Naive thymus-derived CD4-positive, alpha-beta T cell (primary cell): ENCODE measurements around the gene NACC2. TPM values are rescaled to one million over a fixed set of nuclear protein-coding genes. Genes with fewer than 3 reads are reported as not detected.

Experiments
- ATAC-seq: fragments of 150-1000 bp; cut with Tn5 transposase; 2 replicates; pipeline ENCODE4 v1.10.0; 2021; ENCODE audit warnings: mild to moderate bottlenecking, moderate library complexity
- CTCF ChIA-PET: fragments of 350-600 bp; sonication (Branson Sonifier 250); formaldehyde crosslinking; loops from one replicate; lab custom pipeline; 2021; ENCODE audit warnings: antibody characterized with exemption; lab: Charles Lee
- POLR2A ChIA-PET: fragments of 350-600 bp; sonication (Branson Sonifier 250); formaldehyde crosslinking; loops from one replicate; lab custom pipeline; 2021; ENCODE audit warnings: antibody characterized with exemption, inconsistent platforms; lab: Charles Lee
- DNase-seq, 9 donors: peaks; one replicate each; pipeline versions ENCODE4 v3.0.0 to v3.0.0-alpha.2; 2020 to 2022; ENCODE audit warnings: mixed read lengths in 1 of 9
- H3K27ac ChIP-seq: one replicate; pipeline ENCODE4 v1.7.0; 2013; ENCODE audit warnings: mild to moderate bottlenecking, low read depth, low read length, moderate library complexity
- H3K27me3 ChIP-seq, 2 donors: one replicate each; pipeline ENCODE4 v1.7.0; 2013; ENCODE audit warnings: low read length in 2 of 2, mild to moderate bottlenecking in 2 of 2, moderate library complexity in 2 of 2; ENCODE audit not compliant: control insufficient read depth in 2 of 2, insufficient read depth in 2 of 2
- H3K36me3 ChIP-seq, 3 experiments: 1 replicate in 2 of 3; 2 replicates in 1 of 3; pipeline ENCODE4 v1.7.0; 2013; ENCODE audit warnings: low read length in 3 of 3, mild to moderate bottlenecking in 3 of 3, moderate library complexity in 1 of 3; ENCODE audit not compliant: insufficient read depth in 3 of 3, control insufficient read depth in 2 of 3
- H3K4me1 ChIP-seq, 2 donors: one replicate each; pipeline ENCODE4 v1.7.0; 2013; ENCODE audit warnings: low read length in 2 of 2, mild to moderate bottlenecking in 2 of 2, moderate library complexity in 1 of 2; ENCODE audit not compliant: control insufficient read depth in 2 of 2, insufficient read depth in 2 of 2
- H3K4me3 ChIP-seq: 2 replicates; pipeline ENCODE4 v1.7.0; 2013; ENCODE audit warnings: mild to moderate bottlenecking, low read length
- H3K9me3 ChIP-seq, 3 experiments: 1 replicate in 2 of 3; 2 replicates in 1 of 3; pipeline ENCODE4 v1.7.0; 2013; ENCODE audit warnings: low read length in 3 of 3; ENCODE audit not compliant: control insufficient read depth in 2 of 3
- H3K27ac Mint-ChIP-seq, 9 donors: one replicate each; pipeline ENCODE4 v1.8.0; 2020 to 2022; ENCODE audit warnings: mixed read lengths in 9 of 9, mild to moderate bottlenecking in 8 of 9, moderate library complexity in 5 of 9, inconsistent platforms in 2 of 9
- H3K27me3 Mint-ChIP-seq, 5 donors: one replicate each; pipeline ENCODE4 v1.8.0; 2021 to 2022; ENCODE audit warnings: mixed read lengths in 5 of 5, mild to moderate bottlenecking in 1 of 5
- H3K36me3 Mint-ChIP-seq, 5 donors: one replicate each; pipeline ENCODE4 v1.8.0; 2020 to 2022; ENCODE audit warnings: mixed read lengths in 5 of 5, mild to moderate bottlenecking in 3 of 5, inconsistent platforms in 1 of 5
- H3K4me1 Mint-ChIP-seq, 7 donors: one replicate each; pipeline ENCODE4 v1.8.0; 2020 to 2022; ENCODE audit warnings: mixed read lengths in 7 of 7, mild to moderate bottlenecking in 3 of 7, inconsistent platforms in 1 of 7
- H3K4me3 Mint-ChIP-seq, 10 donors: one replicate each; pipeline ENCODE4 v1.8.0; 2020 to 2022; ENCODE audit warnings: mild to moderate bottlenecking in 10 of 10, mixed read lengths in 10 of 10, moderate library complexity in 6 of 10, inconsistent platforms in 2 of 10
- H3K9me3 Mint-ChIP-seq, 11 donors: one replicate each; pipeline ENCODE4 v1.8.0; 2020 to 2022; ENCODE audit warnings: mixed read lengths in 11 of 11, mild to moderate bottlenecking in 4 of 11, inconsistent platforms in 1 of 11, moderate library complexity in 1 of 11
- intact Hi-C, 2 donors: fragments of 100-400 bp; cut with micrococcal nuclease; formaldehyde crosslinking; loops; one replicate each; pipeline ENCODE4 v1.15.1; 2023
- polyA plus RNA-seq, 2 donors: library from polyadenylated mRNA; unstranded; fragments of 300-500 nt; fragmentation: Illumina TruSeq; gene quantifications; one replicate each; pipeline ENCODE4 v1.2.3, GENCODE V29; 2021
- total RNA-seq, 6 experiments: library from RNA in 5 of 6; stranded (reverse) in 5 of 6; gene quantifications; 1 replicate in 5 of 6; 2 replicates in 1 of 6; pipeline ENCODE4 v1.2.3 and lab custom pipeline; 2021 to 2026

NACC2 gene
- total and polyA plus RNA-seq, 7 experiments from 2014 or later: 0.92 to 17.7 (median 7.5) TPM

- Mint-ChIP-seq H3K27me3 (peaks cover 0 to 18% (median 2%) of the 10 kb centered on the region in 5 donors), H3K27ac (no peak overlapping the region), H3K4me3 (no peak overlapping the region), H3K4me1 (no peaks in the 10 kb centered on the region), H3K9me3 (no peaks in the 10 kb centered on the region), H3K36me3 (no peaks in the 10 kb centered on the region)
- H3K36me3 ChIP-seq: no peaks in the 10 kb centered on the region
- no peaks in the 10 kb centered on the region for H3K4me1 ChIP-seq
- no peak for DNase-seq
- H3K27ac ChIP-seq: no peak overlapping the region
- ChIA-PET POLR2A (no interaction called here), CTCF (no interaction called here)
- no peak overlapping the region for H3K4me3 ChIP-seq
- no peak for ATAC-seq
- no peaks in the 10 kb centered on the region for H3K27me3 ChIP-seq
- intact Hi-C loops: no loop called here
- H3K9me3 ChIP-seq: no peaks in the 10 kb centered on the region
These were observed 45.9 kb upstream of the NACC2 start for GRCh38 chr9:136140966-136141365.

GRCh38 chr9:136140046-136140445, 45.0 kb upstream of the NACC2 start:
- Histone ChIP-seq H3K27me3 (no peaks in the 10 kb centered on the region), H3K4me1 (no peaks in the 10 kb centered on the region), H3K4me3 (no peak overlapping the region), H3K27ac (no peak overlapping the region), H3K36me3 (no peaks in the 10 kb centered on the region), H3K9me3 (no peaks in the 10 kb centered on the region)
- H3K4me1 Mint-ChIP-seq: no peaks in the 10 kb centered on the region
- ChIA-PET POLR2A (interaction anchor here (0.7 kb wide), 1 partner anchor 554 kb away, joined by 4 read pairs; no protein-coding TSS in a partner anchor), CTCF (interaction anchor here (0.6 to 1.2 kb wide), 4 partner anchors 28 to 1123 kb away, joined by 3 read pairs; no protein-coding TSS in a partner anchor)
- no peak for DNase-seq
- intact Hi-C loops: no loop called here
- ATAC-seq: no peak
- H3K36me3 Mint-ChIP-seq: no peaks in the 10 kb centered on the region
- no peaks in the 10 kb centered on the region for H3K9me3 Mint-ChIP-seq
- H3K4me3 Mint-ChIP-seq: no peak overlapping the region
- peaks cover 0 to 20% (median 5%) of the 10 kb centered on the region in 5 donors for H3K27me3 Mint-ChIP-seq
- H3K27ac Mint-ChIP-seq: no peak overlapping the region

DNA sequence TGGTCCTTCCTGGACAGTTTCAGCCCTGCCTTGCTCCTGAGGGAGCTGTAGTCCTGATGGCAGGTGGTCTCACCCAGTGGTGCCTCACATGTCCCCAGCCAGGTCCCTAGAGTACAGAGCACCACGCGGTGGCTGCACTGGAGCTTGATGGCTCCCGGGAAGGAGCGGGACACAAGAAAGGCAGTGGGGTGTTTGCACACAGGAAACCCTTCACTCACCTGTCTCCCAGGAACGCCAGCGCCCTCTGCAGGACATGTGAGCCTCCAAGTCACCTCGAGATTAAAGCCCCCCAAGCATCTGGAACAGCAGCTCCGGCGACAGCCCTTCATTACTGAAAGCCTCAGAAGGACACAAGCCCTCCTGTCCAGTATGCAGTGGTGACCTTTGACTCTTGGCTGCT, 43.5 kb upstream of the NACC2 start:
- peaks cover 8 to 30% (median 14%) of the 10 kb centered on the region in 5 donors for H3K27me3 Mint-ChIP-seq
- H3K27me3 ChIP-seq: peaks cover 0 to 3% of the 10 kb centered on the region in 2 donors
- no peak for ATAC-seq
- H3K4me1 Mint-ChIP-seq: peaks cover 0 to 8% (median 6%) of the 10 kb centered on the region in 7 donors
- intact Hi-C loops: loop anchor here in 1 of 2 donors (1.0 kb wide), 1 partner anchor 49 kb away; no protein-coding TSS in a partner anchor
- no peak overlapping the region for H3K27ac Mint-ChIP-seq
- no peaks in the 10 kb centered on the region for H3K9me3 Mint-ChIP-seq
- H3K36me3 Mint-ChIP-seq: no peaks in the 10 kb centered on the region
- no peaks in the 10 kb centered on the region for H3K36me3 ChIP-seq
- ChIA-PET POLR2A (no interaction called here), CTCF (interaction anchor here (1.1 to 1.2 kb wide), 2 partner anchors 26 to 49 kb away, joined by 3 read pairs; no protein-coding TSS in a partner anchor)
- H3K4me3 Mint-ChIP-seq: no peak overlapping the region
- H3K27ac ChIP-seq: no peak overlapping the region
- H3K4me1 ChIP-seq: peaks cover 0 to 1% of the 10 kb centered on the region in 2 donors
- peak in 3 of 9 donors; percentile 23 to 27 (median 25) for DNase-seq
- no peaks in the 10 kb centered on the region for H3K9me3 ChIP-seq
- no peak overlapping the region for H3K4me3 ChIP-seq

DNA sequence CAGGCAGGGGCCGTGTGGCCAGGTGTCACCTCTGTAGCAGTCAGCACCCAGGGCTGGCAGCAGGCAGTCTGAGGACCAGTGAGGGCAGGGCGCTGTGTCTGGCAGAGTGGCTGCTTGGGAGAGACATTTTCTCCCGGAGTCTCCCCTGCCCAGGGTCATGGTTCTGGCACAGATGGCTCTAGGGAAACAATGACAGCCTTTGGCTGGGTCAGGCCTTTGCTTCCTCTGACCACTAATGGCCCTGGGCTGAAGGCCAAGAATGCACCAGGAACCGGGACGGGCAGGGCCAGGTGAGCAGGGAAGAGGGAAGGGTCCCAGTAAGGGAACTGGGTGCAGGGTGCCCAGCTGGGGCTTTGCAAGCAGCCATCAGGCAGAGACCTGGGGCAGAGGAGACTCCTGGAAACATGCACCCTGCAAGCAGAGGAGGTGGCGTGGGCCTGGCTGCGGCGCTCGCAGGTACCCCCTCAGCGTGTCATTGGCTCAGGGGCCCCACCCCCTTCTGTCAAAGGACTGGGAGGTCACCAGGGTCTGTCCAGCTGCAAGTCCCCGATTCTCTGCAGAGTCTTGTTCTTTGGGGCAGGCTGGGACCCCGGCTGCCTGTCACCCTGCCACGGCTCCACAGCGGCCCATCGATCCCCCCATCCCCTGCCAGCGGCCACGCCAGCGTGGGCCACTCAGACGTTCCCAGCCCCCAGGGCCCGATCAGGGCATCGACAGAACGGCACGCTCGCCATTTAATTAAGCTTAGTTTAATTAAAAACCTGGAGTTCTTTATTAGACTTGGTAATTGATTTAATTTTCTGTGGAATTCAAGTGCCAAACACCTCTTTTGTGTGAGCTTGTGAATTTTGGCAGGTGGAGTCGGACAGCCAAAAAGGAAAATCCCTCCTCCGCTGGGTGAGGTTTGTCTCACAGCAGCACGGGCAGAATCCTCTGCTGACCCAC, 42.5 kb upstream of the NACC2 start:
- no peak overlapping the region for H3K27ac ChIP-seq
- intact Hi-C loops: loop anchor here in 1 of 2 donors (1.0 kb wide), 1 partner anchor 48 kb away; no protein-coding TSS in a partner anchor
- no peak overlapping the region for H3K27ac Mint-ChIP-seq
- H3K4me1 Mint-ChIP-seq: peaks cover 0 to 9% (median 6%) of the 10 kb centered on the region in 7 donors
- H3K9me3 ChIP-seq: no peaks in the 10 kb centered on the region
- no peaks in the 10 kb centered on the region for H3K36me3 Mint-ChIP-seq
- peaks cover 0 to 3% of the 10 kb centered on the region in 2 donors for H3K27me3 ChIP-seq
- peaks cover 8 to 31% (median 17%) of the 10 kb centered on the region in 5 donors for H3K27me3 Mint-ChIP-seq
- no peak for DNase-seq
- POLR2A ChIA-PET: no interaction called here
- no peak overlapping the region for H3K4me3 ChIP-seq
- H3K4me1 ChIP-seq: peaks cover 0 to 3% of the 10 kb centered on the region in 2 donors
- CTCF ChIA-PET: interaction anchor here (1.1 kb wide), 1 partner anchor 48 kb away, joined by 3 read pairs; no protein-coding TSS in a partner anchor
- ATAC-seq: no peak
- no peak overlapping the region for H3K4me3 Mint-ChIP-seq
- H3K9me3 Mint-ChIP-seq: no peaks in the 10 kb centered on the region
- no peaks in the 10 kb centered on the region for H3K36me3 ChIP-seq

- H3K9me3 ChIP-seq: no peaks in the 10 kb centered on the region
- no peak for ATAC-seq
- H3K4me3 Mint-ChIP-seq: no peak overlapping the region
- no peak overlapping the region for H3K27ac Mint-ChIP-seq
- no peaks in the 10 kb centered on the region for H3K9me3 Mint-ChIP-seq
- H3K36me3 ChIP-seq: no peaks in the 10 kb centered on the region
- H3K36me3 Mint-ChIP-seq: no peaks in the 10 kb centered on the region
- H3K27me3 ChIP-seq: peaks cover 0 to 3% of the 10 kb centered on the region in 2 donors
- ChIA-PET POLR2A (no interaction called here), CTCF (no interaction called here)
- H3K4me1 Mint-ChIP-seq: peaks cover 0 to 9% (median 6%) of the 10 kb centered on the region in 7 donors
- H3K4me1 ChIP-seq: peaks cover 0 to 3% of the 10 kb centered on the region in 2 donors
- no peak overlapping the region for H3K27ac ChIP-seq
- no peak overlapping the region for H3K4me3 ChIP-seq
- DNase-seq: no peak
- intact Hi-C loops: no loop called here
- peaks cover 14 to 38% (median 24%) of the 10 kb centered on the region in 5 donors for H3K27me3 Mint-ChIP-seq
These were observed 41.2 kb upstream of the NACC2 start for GRCh38 chr9:136136127-136136925.

DNA sequence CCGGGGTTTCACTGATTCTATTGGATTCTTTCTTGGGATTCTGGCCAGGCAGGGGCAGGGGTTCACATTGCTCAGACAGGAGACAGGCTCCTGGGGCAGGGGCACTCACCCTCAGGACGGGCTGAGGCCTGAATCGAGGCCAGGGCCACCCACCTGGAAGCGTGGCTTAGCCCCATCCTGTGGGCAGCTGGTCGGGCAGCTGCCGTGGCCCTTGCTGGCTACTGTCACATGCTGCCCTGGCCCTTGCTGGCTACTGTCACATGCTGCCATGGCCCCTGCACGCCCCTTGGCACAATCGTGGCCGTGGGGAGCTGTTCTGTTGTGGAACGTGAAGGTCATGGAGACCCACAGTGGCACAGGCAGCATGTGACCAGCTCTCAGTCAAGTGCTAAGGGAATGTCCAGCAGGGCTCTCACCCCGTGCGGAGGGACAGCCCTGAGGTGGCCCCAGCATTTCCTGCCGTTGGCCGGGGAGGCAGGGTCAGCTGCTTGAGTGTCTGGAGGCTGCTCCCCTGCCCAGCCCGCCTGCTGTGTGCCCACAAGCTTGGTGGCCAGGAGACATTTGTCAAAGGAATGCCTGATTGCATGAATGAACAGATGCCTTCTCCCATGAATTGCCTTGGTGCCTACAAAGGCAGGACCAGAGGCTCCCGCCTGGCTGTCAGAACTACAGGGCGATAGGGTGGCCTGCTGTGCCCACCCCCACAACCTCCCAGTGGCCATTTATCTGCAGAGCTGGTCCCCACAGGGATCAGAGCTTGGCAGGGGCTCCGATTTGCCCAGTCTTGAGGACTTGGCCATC, 40.4 kb upstream of the NACC2 start:
- intact Hi-C loops: no loop called here
- no peak overlapping the region for H3K4me3 Mint-ChIP-seq

More for the DNA sequence above, 40.4 kb upstream of the NACC2 start:
- ATAC-seq: no peak
- Histone ChIP-seq H3K27ac (no peak overlapping the region), H3K4me1 (peaks cover 0 to 3% of the 10 kb centered on the region in 2 donors), H3K36me3 (no peaks in the 10 kb centered on the region), H3K9me3 (no peaks in the 10 kb centered on the region), H3K27me3 (peaks cover 0 to 3% of the 10 kb centered on the region in 2 donors), H3K4me3 (no peak overlapping the region)
- no peak for DNase-seq
- POLR2A ChIA-PET: no interaction called here
- Mint-ChIP-seq H3K9me3 (no peaks in the 10 kb centered on the region), H3K4me1 (peaks cover 0 to 9% (median 6%) of the 10 kb centered on the region in 7 donors), H3K27me3 (peaks cover 14 to 43% (median 30%) of the 10 kb centered on the region in 5 donors), H3K36me3 (no peaks in the 10 kb centered on the region), H3K27ac (no peak overlapping the region)
- CTCF ChIA-PET: no interaction called here
